NCI-H2196 treated with DMSO at 0.1 percent for 48 hours (cell line): ENCODE results near the gene SURF2.
"Not testable (repeated sequence)": the region's sequence is repeated elsewhere in the genome, so short reads cannot be mapped to it uniquely, and the experiment has no call there.

Experiments
- DNase-seq: peaks from one replicate; lab custom pipeline; 2025; ENCODE audit not compliant: unreplicated experiment; lab: John Stamatoyannopoulos, UW

Gene SURF2

DNA sequence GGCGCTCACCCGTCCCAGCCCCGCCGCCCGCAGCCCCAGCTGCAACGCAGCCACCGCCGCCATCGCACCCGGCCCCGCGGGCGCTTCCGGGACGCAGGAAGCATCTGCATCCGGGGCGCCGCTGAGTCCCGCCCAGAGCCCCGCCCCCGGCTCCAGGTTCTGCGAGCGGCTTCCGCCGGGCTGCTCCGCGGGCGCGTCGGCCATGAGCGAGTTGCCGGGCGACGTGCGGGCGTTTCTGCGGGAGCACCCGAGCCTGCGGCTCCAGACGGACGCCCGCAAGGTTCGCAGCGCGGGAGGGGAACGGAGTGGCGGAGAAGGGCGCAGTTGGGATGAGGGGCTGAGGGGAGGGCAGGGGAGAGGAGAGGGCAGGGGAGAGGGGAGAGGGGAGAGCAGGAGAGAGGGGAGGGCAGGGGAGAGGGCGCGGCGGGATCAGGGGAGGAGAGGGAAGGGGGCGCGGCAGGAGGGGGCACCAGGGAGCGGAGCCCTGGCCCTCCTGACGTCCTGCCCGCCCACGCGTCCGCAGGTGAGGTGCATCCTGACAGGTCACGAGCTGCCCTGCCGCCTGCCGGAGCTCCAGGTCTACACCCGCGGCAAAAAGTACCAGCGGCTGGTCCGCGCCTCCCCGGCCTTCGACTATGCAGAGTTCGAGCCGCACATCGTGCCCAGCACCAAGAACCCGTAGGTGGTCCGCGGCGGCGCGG is at the start of gene SURF2, which contains the start of gene SURF1:
SURF2 (plus strand) TSS at position 160 of the 701 bp plus-strand sequence; CDS start at position 203, 43 bp downstream.
SURF1 (minus strand) TSS at position 97 of the 701 bp plus-strand sequence; CDS start at position 63, 34 bp downstream.
- peak; percentile 67 for DNase-seq

DNA sequence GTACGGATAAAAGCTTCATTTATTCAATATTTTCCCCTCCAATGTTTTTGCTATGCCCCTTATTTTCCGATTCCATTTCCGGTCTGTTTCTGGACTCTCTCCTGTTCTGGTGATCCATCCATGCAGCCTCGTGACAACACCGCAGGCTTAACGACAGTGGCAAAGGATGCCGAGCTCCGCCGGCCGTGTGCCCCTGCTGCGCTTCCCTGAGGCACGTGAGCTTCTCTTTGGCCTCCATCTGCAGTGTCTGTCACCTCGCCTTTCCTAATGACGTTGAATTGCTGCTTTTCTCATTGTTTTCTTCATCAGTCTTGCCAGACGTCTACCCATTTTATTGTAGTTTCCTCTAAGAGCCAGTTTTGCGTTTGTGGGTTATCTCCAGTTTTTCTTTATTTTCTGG is 49.0 kb upstream of the SURF2 start:
- no peak for DNase-seq

DNA sequence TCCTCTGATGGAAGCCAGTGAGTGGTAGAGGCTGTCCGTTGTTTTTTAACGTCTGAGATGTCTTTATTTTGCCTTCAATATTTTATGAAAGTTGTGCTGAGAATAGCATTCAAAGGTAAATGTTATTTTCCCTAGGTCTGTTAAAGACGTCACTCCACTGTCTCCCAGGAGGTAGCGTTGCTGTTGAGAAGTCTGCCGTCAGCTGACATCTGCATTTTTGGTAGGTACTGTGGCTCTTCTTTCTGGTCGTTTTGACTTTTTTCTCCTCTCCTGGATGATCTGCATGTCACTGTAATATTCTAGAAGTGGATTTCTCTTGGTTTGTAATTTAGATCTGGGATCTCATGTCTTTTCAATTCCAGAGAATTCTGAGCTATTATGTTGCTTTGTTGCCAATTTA is 46.7 kb upstream of the SURF2 start:
- no peak for DNase-seq

DNA sequence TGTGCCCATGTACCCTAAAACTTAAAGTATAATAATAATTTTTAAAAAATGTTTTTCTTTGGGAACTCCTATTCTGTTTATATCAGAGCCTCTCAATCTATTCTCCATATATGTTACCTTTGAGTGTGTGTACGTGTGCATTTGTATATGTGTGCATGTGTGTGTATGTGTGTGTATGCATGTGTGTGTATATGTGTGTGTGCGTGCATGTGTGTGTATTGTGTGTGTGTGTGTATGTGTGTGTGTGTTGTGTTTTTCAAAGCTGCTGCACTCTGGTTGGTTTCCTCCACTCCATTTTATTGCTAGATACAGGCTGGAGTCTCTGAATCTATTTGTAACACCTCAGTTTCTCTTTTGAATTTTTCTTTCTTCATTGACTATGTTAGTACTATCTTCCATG is 40.4 kb upstream of the SURF2 start:
- no peak for DNase-seq

DNA sequence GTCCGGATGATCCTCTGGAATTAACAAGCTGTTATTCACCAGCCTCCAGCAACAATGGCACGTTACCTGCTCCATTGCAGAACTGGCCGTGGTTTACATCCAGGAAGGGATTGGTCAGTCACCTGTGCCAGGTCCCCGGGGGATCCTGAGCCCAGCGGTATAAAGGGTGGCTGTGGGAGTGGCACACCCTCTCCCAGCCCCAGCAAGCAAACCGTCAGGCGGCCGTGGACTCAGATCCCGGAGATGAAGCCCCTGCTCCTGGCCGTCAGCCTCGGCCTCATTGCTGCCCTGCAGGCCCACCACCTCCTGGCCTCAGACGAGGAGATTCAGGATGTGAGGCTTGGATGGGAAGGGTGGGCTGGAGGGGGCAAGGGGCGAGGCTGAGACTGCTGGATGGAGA is 38.8 kb upstream of the SURF2 start:
- DNase-seq = not testable (repeated sequence)

DNA sequence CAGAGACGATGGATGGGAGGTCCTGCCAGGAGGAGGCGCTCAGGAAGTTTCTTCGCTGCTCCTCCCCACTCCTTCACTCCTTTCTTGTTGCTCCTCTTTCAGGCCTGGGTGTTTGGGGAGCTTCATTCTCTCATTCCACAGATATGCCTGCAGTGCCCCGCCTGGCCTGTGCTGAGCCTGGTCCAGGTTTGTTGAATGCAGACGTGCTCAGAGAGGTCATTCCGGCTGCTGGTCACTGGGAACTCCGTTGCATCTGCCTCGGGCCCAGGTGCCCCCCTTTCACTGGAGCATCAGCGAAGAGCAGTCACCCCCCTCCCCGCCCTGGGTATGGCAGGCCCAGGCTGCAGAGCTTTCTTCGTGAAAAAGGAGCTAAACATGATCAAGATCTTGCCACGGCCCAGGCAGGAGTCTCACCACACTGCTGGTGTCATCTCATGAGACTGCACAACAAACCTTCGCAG is 35.9 kb upstream of the SURF2 start:
- no peak for DNase-seq

DNA sequence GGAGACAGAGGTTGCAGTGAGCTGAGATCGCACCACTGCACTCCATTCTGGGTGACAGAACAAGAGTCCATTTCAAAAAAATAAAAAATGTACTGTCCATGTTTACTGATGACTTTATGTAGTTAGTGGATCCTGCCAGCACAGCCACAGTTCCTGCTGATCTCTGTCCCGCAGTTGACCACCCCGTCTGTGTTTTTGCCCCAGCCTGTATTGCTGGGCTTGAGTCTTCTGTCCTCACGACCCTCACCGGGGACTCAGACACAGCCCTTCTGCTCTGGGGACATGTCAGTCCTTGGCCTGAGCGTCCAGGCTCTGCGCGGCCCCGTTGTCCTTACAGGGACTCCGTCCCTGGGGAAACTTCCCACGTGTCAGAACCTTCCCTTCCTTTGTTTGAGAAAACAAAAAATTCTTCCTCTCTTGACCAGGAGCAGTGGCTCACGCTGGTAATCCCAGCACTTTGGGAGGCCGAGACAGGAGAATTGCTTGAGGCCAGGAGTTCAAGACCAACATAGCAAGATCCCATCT is 34.9 kb upstream of the SURF2 start:
- DNase-seq = no peak

DNA sequence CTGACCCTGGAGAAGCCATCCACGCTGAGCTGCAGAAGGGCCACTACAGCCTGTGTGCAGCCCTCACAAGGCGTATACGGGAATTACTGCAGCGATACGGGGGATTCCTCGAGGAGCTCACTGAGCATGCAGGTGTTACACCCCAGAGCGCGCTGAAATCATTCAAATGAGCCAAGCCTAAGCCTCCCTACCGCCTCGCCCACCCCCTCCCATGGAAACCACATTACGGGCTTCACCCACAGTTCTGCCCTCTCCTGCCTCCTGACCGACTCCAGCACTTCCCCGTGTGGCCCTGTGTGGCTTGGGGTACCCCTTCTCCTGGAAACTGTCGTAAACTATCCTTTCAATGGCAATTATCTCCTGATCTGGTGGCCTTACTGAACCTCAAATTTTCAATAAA is 33.6 kb upstream of the SURF2 start:
- DNase-seq = no peak

DNA sequence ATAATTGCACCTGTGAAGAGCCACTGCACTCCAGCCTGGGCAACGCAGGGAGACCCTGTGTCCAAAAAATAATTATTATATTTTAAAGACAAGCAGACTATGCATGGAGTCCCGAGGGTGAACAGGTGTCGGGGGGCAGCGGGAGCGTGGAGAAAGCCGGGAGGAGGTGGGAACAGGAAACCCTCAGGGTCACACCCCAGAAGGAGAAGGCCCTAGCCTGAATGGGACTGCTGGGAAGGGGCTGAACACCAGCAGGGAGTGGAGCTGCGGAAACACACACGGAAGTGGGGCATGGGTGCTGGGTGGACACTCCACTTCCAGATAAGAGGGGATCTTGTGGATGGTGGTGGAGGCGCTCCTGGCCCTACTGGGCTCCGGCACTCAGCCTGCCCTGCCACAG is 33.1 kb upstream of the SURF2 start:
- no peak for DNase-seq

DNA sequence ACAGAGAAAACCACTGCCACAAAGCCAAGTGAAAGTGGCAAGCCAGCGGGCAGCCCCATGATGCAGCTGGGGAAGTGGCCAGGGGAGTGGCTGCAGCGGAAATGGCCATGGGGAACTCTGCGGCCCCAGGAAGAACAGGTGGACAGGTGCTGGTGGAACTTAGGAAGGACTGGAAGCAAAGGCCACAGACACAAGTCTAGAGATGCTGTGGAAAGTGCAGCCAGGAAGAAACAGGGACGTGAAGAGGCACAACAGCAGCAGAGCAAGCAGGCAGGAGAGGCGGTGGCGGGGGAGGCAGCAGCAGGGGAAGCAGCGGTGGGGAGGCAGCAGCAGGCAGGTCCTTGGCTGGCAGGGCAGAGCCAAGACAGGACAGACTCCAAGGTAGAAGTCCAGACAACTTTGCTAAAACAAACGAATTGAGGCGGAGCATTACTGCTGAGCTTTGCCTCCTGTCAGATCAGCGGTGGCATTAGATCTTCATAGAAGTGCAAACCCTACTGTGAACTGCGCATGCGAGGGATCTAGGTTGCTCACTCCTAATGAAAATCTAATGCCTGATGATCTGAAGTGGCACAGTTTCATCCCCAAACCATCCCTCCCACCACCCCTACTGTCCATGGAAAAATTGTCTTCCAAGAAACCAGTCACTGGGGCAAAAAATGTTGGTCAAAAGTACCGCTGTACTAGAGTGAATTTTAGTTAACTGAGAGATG is 32.2 kb upstream of the SURF2 start:
- DNase-seq = no peak

DNA sequence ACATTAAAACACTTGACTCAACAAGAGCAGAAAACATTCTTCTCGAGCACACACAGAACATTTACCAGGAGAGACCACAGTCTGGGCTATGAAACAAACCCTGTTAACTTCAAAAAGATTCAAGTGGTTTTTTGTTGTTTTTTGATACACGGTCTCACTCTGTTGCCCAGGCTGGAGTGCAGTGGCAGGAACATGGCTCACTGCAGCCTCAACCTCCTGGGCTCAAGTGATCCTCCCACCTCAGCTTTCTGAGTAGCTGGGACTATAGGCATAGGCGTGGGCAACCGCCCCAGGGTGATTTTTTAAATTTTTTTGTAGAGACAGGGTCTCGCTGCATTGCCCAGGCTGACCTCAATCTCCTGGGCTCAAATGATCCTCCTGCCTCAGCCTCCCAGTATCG is 29.3 kb upstream of the SURF2 start:
- DNase-seq = not testable (repeated sequence)

DNA sequence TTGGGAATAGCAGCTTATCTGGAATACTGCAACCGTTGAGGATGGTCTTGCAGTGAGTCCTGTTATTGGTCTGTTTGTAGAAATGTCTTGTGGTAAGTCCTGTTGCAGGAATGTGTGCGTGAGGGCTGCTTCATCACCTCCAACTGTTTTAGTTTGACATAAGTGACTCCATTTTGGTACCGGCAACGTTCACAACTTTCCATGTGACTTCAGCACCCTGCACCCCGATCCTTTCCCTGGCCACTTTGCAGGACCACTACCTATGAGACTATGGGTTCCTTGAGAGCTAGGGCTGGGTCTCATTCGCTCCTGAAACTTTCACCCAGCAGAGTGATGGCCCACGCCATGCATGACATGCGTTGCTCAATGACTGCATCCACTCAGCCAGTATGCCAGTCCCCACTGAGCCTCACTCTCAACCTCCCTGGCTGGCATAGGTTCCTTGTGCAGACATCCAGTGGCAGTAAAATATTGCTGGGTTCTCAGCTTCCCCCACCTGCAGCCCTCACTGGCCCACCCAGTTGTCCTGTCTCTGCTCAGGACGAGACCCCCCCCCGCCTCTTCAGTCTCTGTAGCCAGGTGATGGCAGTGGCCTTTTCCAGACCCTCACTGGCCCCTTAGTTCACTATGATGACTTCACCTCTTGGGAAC is 28.4 kb upstream of the SURF2 start:
- DNase-seq = no peak

DNA sequence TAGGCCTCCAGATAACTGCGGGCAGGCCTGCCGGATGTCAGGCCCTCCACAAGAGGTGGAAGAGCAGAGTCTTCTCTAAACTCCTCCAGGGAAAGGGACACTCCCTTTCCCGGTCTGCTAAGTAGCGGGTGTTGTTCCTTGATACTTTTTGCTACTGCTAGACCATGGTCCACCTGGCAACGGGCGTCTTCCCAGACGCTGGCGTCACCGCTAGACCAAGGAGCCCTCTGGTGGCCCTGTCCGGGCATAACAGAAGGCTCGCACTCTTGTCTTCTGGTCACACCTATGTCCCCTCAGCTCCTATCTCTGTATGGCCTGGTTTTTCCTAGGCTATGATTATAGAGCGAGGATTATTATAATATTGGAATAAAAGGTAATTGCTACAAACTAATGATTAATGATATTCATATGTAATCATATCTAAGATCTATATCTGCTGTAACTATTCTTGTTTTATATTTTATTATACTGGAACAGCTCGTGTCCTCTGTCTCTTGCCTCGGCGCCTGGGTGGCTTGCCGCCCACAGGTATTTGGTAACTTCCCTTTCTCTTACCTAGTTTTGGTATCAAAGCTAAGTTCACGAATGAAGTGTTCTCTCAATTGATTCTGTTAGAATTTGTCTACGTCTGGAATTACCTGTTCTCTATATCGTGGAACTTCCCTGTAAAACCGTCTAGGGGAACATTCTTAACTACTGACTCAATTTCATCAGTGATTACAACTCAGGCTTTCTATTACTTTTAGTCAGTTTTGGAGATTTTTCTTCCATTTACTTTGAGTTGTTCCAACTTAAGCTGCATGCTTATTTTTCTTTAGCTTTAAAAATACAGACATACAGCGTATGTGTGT is 26.8 kb upstream of the SURF2 start:
- not testable (repeated sequence) for DNase-seq

DNA sequence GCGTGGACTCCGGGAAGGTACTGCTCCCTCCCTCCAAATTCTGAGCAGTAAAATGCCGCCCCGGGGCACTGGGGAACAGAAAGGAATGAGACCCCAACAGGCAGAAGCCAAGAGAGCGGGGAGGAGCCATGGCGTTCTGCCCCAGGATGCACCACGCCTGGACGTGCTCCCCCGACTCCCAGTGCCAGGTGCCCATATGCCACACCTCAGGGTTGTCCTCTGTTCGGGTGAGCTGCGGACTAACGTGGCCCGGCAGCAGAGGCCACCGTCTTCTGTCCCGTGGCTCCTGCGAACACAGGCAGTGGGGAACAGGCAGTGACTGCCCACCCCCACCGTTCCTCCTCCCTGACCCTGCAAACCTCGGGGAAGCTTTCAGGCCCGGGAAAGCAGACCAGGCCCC is 25.1 kb upstream of the SURF2 start:
- DNase-seq = no peak

DNA sequence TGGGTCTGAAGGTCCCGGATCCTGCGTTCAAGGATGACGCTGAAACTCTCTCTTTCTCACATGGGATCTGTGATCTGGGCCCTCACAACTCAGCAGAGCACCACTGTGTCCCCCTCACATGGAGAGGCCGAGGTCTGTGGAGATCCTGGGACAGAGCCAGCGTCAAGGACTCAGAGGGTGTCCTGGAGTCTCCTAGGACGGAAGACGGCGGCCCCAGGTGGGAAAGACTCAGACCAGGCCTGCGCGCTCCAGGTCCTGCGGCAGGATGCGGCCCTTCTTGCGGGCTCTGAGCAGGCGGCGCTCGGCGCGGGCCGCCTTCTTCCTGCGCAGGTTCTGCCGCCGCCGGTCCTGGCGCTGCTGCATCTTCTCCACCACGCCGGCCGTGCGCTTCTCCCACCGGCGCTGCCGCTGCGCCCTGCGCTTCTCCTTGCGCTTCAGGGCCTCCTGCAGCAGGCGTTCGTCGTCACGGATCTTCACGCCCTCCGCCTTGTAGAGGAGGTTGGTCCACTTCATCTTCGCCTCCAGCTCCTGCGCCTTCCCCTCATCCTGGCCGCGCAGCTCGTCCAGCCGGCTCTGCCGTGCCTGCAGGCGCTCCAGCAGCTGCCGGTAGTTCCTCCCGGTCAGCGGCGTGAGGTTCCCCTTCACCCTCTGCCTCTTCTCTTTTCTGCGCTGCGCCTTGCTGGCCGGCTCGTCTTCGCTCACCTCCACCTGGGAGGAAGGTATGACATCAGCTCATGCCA is 24.5 kb upstream of the SURF2 start:
- DNase-seq = no peak

DNA sequence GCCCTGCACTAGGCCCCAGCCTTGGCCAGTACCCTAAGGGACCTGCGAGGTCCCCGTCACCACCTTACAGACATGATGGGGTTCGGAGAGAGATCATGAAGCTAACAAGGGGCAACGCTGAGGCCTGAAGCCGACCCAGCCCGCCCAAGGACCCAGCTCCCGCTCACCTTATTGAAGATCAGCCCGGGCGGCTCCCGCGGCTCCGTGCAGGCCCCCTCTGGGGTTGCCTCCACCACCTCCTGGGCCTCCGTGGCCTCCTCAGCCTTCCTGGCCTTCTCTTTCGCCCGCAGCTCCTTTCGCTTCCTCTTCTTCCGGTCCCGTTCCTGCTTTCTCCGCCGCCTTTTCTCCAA is 24.0 kb upstream of the SURF2 start:
- no peak for DNase-seq

DNA sequence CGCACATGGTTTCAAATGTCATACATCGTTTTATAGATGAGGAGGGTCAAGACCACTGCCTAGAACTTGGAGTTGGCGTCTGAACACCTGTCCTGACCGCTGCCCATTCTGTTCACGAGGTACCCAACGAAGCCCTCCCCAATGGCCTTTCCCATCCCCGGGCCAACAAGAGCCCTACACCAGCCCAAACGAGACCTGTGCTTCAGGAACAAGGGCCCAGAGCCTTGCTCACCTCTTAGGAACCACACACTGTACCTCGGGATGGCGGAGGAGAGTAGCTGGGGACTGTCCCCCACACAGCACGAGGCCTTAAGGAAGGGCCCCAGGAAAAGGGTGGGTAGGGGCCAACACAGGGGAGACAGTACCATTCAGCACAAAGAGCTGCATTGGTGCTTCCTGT is 23.3 kb upstream of the SURF2 start:
- DNase-seq = no peak

DNA sequence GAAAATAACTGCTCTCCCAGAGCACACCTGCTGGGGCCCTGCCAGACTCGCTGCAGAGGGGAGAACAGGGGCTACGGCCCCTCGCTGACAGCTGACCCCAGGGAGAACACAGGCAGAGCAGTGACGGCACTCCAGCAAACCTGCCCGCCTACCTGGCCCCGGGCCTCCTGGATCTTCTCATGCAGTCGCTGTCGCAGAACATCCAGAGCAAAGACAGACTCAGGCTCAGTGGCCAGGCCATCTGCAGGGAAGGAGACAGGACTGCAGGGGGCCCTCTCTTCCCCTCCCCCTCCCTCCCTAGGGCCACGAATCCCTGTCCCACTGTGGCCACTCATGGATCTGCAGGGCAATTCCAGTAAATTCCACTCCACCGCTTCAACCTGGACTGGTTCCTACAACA is 22.8 kb upstream of the SURF2 start:
- no peak for DNase-seq

DNA sequence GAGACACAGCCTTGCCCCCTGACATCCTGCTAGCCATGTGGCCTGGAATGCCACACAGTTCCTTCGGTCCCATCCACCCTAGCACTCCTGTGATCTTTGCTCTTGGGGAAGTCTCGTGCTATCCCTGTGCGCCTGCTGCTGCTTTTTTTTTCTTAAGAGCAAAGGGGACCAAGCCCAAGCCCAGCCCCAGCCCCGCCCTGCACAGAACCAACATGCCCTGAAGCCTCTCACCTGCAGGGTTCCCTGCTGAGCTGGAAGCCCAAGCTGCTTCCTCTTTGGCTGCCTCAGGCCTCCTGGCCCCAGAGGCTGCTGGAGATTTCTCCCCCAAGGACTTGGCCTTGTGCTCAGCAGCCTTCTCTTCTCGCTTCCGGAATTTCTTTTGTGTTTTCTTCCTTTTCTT is 22.2 kb upstream of the SURF2 start:
- DNase-seq = no peak

DNA sequence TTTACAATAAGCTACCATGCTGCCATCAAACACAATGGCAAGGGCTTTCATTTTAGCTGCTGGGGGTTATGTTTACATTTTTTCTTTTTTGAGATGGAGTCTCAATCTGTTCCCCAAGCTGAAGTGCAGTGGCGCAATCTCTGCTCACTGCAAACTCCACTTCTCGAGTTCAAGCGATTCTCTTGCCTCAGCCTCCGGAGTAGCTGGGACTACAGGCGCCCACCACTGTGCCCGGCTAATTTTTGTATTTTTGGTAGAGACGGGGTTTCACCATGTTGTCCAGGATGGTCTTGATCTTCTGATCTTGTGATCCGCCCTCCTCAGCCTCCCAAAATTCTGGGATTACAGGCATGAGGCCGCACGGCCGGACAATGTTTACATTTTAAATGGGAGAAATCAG is 21.5 kb upstream of the SURF2 start:
- not testable (repeated sequence) for DNase-seq
